ENCODE measurements around the gene RCAN3.

The RCAN3 gene

GRCh38 chr1:24586970-24587820, 84.6 kb downstream of the RCAN3 start:
- Histone ChIP-seq H3K27me3 (peaks cover 0 to 30% of the 10 kb centered on the region in 2 donors), H3K4me3 (no peak overlapping the region), H3K9me3 (no peaks in the 10 kb centered on the region), H3K4me1 (no peaks in the 10 kb centered on the region), H3K36me3 (no peaks in the 10 kb centered on the region), H3K27ac (no peak overlapping the region)
- intact Hi-C loops (cut with DNase I; ENCODE audit: low total_unique reads), result no loop called here
- peak; percentile 49 to 50 for TF ChIP-seq CTCF (IDR thresholded peaks at IDR 0.05)
- no peak for DNase-seq

GRCh38 chr1:24588573-24588972, 85.9 kb downstream of the RCAN3 start:
- TF ChIP-seq CTCF (IDR thresholded peaks at IDR 0.05), result no peak
- Histone ChIP-seq H3K4me1 (no peaks in the 10 kb centered on the region), H3K4me3 (no peak overlapping the region), H3K27ac (no peak overlapping the region), H3K36me3 (no peaks in the 10 kb centered on the region), H3K9me3 (no peaks in the 10 kb centered on the region), H3K27me3 (peaks cover 0 to 30% of the 10 kb centered on the region in 2 donors)
- no peak for DNase-seq
- intact Hi-C loops (cut with DNase I; ENCODE audit: low total_unique reads), result no loop called here

- no peak for TF ChIP-seq CTCF (IDR thresholded peaks at IDR 0.05)
- no peak overlapping the region for H3K27ac ChIP-seq
- intact Hi-C loops (cut with DNase I; ENCODE audit: low total_unique reads), result no loop called here
- H3K9me3 ChIP-seq, result no peaks in the 10 kb centered on the region
- H3K27me3 ChIP-seq, result peaks cover 0 to 25% of the 10 kb centered on the region in 2 donors
- DNase-seq, result no peak
- no peaks in the 10 kb centered on the region for H3K4me1 ChIP-seq
- H3K36me3 ChIP-seq, result no peaks in the 10 kb centered on the region
- no peak overlapping the region for H3K4me3 ChIP-seq
These were observed 86.6 kb downstream of the RCAN3 start for GRCh38 chr1:24589200-24589599.
